HepG2 (cell line): Measurements from ENCODE around the gene BCAN. TPM values are rescaled to one million over a fixed set of nuclear protein-coding genes. Genes with fewer than 3 reads are reported as not detected.
A peak's percentile ranks its signal among the peaks of the same experiment; 100 is the strongest.

ENCODE experiments used
- ATAC-seq: fragments of 200-7000 bp; cut with Tn5 transposase; 3 replicates; pipeline ENCODE4 v1.9.1; 2020; ENCODE audit warnings: mild to moderate bottlenecking, moderate library complexity
- BruUV-seq: library from RNA; stranded (reverse); fragments of 400-500 nt; replicated peaks from 2 replicates; lab custom pipeline; 2021; lab: Mats Ljungman, UMichigan
- CTCF ChIA-PET: fragments of 300-600 bp; formaldehyde crosslinking; extraction: SDS; loops from one replicate; lab custom pipeline; 2021; ENCODE audit warnings: low total read pairs, inconsistent platforms, low intra/inter-chr PET ratio; lab: Yijun Ruan, JAX
- POLR2A ChIA-PET: fragments of 350-600 bp; sonication (Branson Sonifier 250); formaldehyde crosslinking; loops from one replicate; lab custom pipeline; 2020; ENCODE audit warnings: antibody characterized with exemption, inconsistent platforms; lab: Yijun Ruan, JAX
- DNase-seq: peaks from one replicate; pipeline ENCODE4 v3.0.0-alpha.2; 2015; ENCODE audit warnings: low spot score
- FAIRE-seq: peaks from 3 replicates; lab custom pipeline; 2011; peaks lifted over from hg19 to GRCh38; lab: Jason Lieb, UNC
- H2AFZ ChIP-seq: one replicate; pipeline ENCODE4 v1.6.1; 2011; ENCODE audit warnings: low read length, inconsistent platforms
- H3K27ac ChIP-seq: fragments of 300-600 bp; 3 replicates; pipeline ENCODE4 v1.8.0; 2011; ENCODE audit warnings: mixed run types, mild to moderate bottlenecking, mixed read lengths, low read length, inconsistent platforms; ENCODE audit not compliant: insufficient read depth; ENCODE audit errors: extremely low read length
- H3K27me3 ChIP-seq, 2 experiments: fragments of 200-600 bp in 1 of 2; 2 replicates in 1 of 2; 3 replicates in 1 of 2; pipeline versions ENCODE4 v1.6.0 to v1.8.0; 2011; ENCODE audit warnings: low read length in 2 of 2, mild to moderate bottlenecking in 2 of 2, moderate library complexity in 2 of 2, inconsistent platforms in 1 of 2; ENCODE audit not compliant: insufficient read depth in 2 of 2, control insufficient read depth in 1 of 2
- H3K36me3 ChIP-seq, 2 experiments: fragments of 200-600 bp in 1 of 2; replicated peaks in 1 of 2; 2 replicates in 1 of 2; 3 replicates in 1 of 2; pipeline versions ENCODE4 v1.5.1 to v1.8.0; 2011; ENCODE audit warnings: low read length in 2 of 2, inconsistent platforms in 1 of 2; ENCODE audit not compliant: insufficient read depth in 2 of 2, control insufficient read depth in 1 of 2
- H3K4me1 ChIP-seq: 2 replicates; pipeline ENCODE4 v1.5.1; 2012; ENCODE audit warnings: low read length, inconsistent platforms; ENCODE audit not compliant: insufficient read depth
- H3K4me2 ChIP-seq: 2 replicates; pipeline ENCODE4 v1.6.0; 2011; ENCODE audit warnings: low read depth, low read length, inconsistent platforms
- H3K4me3 ChIP-seq, 3 experiments: fragments of 200-600 bp in 1 of 3; sonication (generic), shearing (Covaris generic) in 1 of 3; replicated peaks in 1 of 3; 2 replicates each; pipeline ENCODE4 v1.5.1; 2011 to 2016; ENCODE audit warnings: low read length in 3 of 3, inconsistent platforms in 2 of 3, low read depth in 2 of 3, mild to moderate bottlenecking in 2 of 3, control low read depth in 1 of 3, mixed read lengths in 1 of 3; ENCODE audit not compliant: insufficient read depth in 1 of 3
- H3K79me2 ChIP-seq: one replicate; pipeline ENCODE4 v1.6.1; 2011; ENCODE audit warnings: low read length, inconsistent platforms; ENCODE audit not compliant: insufficient read depth
- H3K9ac ChIP-seq: 2 replicates; pipeline ENCODE4 v1.6.0; 2011; ENCODE audit warnings: mild to moderate bottlenecking, low read depth, low read length, inconsistent platforms; ENCODE audit not compliant: insufficient read depth
- H3K9me3 ChIP-seq: 2 replicates; pipeline ENCODE4 v1.5.1; 2012; ENCODE audit warnings: mild to moderate bottlenecking, low read length
- H4K20me1 ChIP-seq: 2 replicates; pipeline ENCODE4 v1.6.0; 2011; ENCODE audit warnings: inconsistent platforms, mild to moderate bottlenecking, low read length, moderate library complexity; ENCODE audit not compliant: insufficient read depth
- GATAD2A ChIP-seq: IDR thresholded peaks from 2 replicates; pipeline ENCODE4 v1.6.1; 2016
- HMGXB3 ChIP-seq: sonication (generic); formaldehyde crosslinking; IDR thresholded peaks from 2 replicates; pipeline ENCODE4 v1.4.0; 2020; ENCODE audit warnings: missing genetic modification reagents, borderline replicate concordance
- NCOA1 ChIP-seq: sonication (generic); formaldehyde crosslinking; IDR thresholded peaks from 2 replicates; pipeline ENCODE4 v1.9.0; 2021; ENCODE audit warnings: missing genetic modification reagents
- NR2F6 ChIP-seq, 2 experiments: IDR thresholded peaks; 2 replicates each; pipeline ENCODE4 v1.6.1; 2016; ENCODE audit warnings: antibody characterized with exemption in 1 of 2, mild to moderate bottlenecking in 1 of 2
- POLR2A ChIP-seq, 2 experiments: IDR thresholded peaks; 2 replicates each; pipeline ENCODE4 v1.6.1; 2011; ENCODE audit warnings: low read depth in 2 of 2, low read length in 2 of 2, mild to moderate bottlenecking in 1 of 2, moderate library complexity in 1 of 2; ENCODE audit not compliant: insufficient read depth in 1 of 2
- THAP11 ChIP-seq: IDR thresholded peaks from 2 replicates; pipeline ENCODE4 v1.6.1; 2016; ENCODE audit warnings: missing biosample characterization, missing genetic modification reagents
- UBTF ChIP-seq: sonication (generic); formaldehyde crosslinking; IDR thresholded peaks from 2 replicates; pipeline ENCODE4 v1.4.0; 2020; ENCODE audit warnings: mild to moderate bottlenecking, missing genetic modification reagents
- ZNF564 ChIP-seq: sonication (generic); formaldehyde crosslinking; IDR thresholded peaks from 2 replicates; pipeline ENCODE4 v1.8.1; 2023; ENCODE audit warnings: mild to moderate bottlenecking, missing genetic modification reagents
- WGBS: methylation state at CpG from one replicate; pipeline ENCODE4 v1.1.6; 2017; ENCODE audit warnings: low lambda C conversion rate; 5-methylcytosine and 5-hydroxymethylcytosine counted together
- in situ Hi-C: cut with HindIII; loops from 2 replicates; pipeline ENCODE4 v1.10.0; 2017; ENCODE audit warnings: low pct_unique_long_range_greater_than_20kb; ENCODE audit not compliant: extremely low pct_ligation_motif_present
- intact Hi-C: fragments of 100-400 bp; cut with micrococcal nuclease; formaldehyde crosslinking; loops from one replicate; pipeline ENCODE4 v1.10.0; 2022; ENCODE audit not compliant: unreplicated experiment
- polyA plus RNA-seq, 8 experiments: library from polyadenylated mRNA; depleted of rRNA in 3 of 8; stranded (reverse) in 7 of 8; unstranded in 1 of 8; fragments of >200 nt; fragmentation: Illumina TruSeq in 4 of 8; extraction: Trizol in 4 of 8; gene quantifications; 2 replicates each; pipeline versions ENCODE4 v1.2.1 to v1.2.3, GENCODE V29; 2011 to 2016; ENCODE audit warnings: low read depth in 4 of 8, missing spikeins in 1 of 8, mixed read lengths in 1 of 8; ENCODE audit not compliant: insufficient read depth in 1 of 8
- total RNA-seq, 5 experiments: library from RNA; depleted of rRNA; stranded (reverse); fragments of >200 nt; fragmentation: Illumina TruSeq; extraction: Trizol; gene quantifications; 2 replicates each; pipeline ENCODE4 v1.2.3, GENCODE V29; 2016; ENCODE audit warnings: low read depth in 1 of 5

The BCAN gene
- total and polyA plus RNA-seq, 2 of the 13 experiments (the other 11 are each of a cell fraction or from before 2014, with no cell fraction given): not detected

GRCh38 chr1:156643049-156643777 is 1.3 kb downstream of the BCAN start:
- in situ Hi-C loops (no loop called here), intact Hi-C loops (no loop called here)
- Histone ChIP-seq H3K79me2 (no peaks in the 10 kb centered on the region), H3K27ac (no peak overlapping the region), H3K36me3 (peaks cover 0 to 8% of the 10 kb centered on the region in 2 experiments; a peak in 2 of 5 replicates), H3K9me3 (no peaks in the 10 kb centered on the region), H3K9ac (no peak overlapping the region), H2AFZ (no peak overlapping the region), H4K20me1 (peaks cover 35% of the 10 kb centered on the region), H3K27me3 (peaks cover 2 to 6% of the 10 kb centered on the region in 2 experiments; a peak in 3 of 5 replicates), H3K4me2 (no peak overlapping the region), H3K4me3 (no peak overlapping the region), H3K4me1 (peaks cover 17% of the 10 kb centered on the region)
- ATAC-seq (no peak), FAIRE-seq (no peak), DNase-seq (no peak)
- WGBS: 89% methylated on average over 6 of the region's 7 CpGs
- no peak for TF ChIP-seq ZNF564 (CRISPR knock-in tag)
- peak in 1 of 2 experiments; percentile 35; a peak in 1 of 4 replicates for TF ChIP-seq POLR2A (IDR thresholded peaks at IDR 0.05; ENCODE audit: insufficient read depth in 1 of 2, low read depth in 2 of 2, low read length in 2 of 2)
- ChIA-PET CTCF (no interaction called here), POLR2A (no interaction called here)
- BruUV-seq: no TSS peak

GRCh38 chr1:156643778-156644092 is 1.8 kb downstream of the BCAN start:
- no peak overlapping the region for H3K4me2 ChIP-seq
- no peaks in the 10 kb centered on the region for H3K9me3 ChIP-seq
- peaks cover under 1% of the 10 kb centered on the region in 2 experiments; a peak in 1 of 5 replicates for H3K27me3 ChIP-seq
- no peak for DNase-seq
- H3K4me3 ChIP-seq: no peak overlapping the region
- no peak for FAIRE-seq
- H3K79me2 ChIP-seq: no peaks in the 10 kb centered on the region
- H3K9ac ChIP-seq: no peak overlapping the region
- H4K20me1 ChIP-seq: peaks cover 40% of the 10 kb centered on the region
- intact Hi-C loops (no loop called here), in situ Hi-C loops (no loop called here)
- H2AFZ ChIP-seq: no peak overlapping the region
- H3K27ac ChIP-seq: no peak overlapping the region
- WGBS: 94% methylated on average over 6 of the region's 7 CpGs
- CTCF ChIA-PET: no interaction called here
- peaks cover 0 to 8% of the 10 kb centered on the region in 2 experiments; a peak in 2 of 5 replicates for H3K36me3 ChIP-seq
- BruUV-seq: no TSS peak
- no peak for ATAC-seq
- peaks cover 14% of the 10 kb centered on the region for H3K4me1 ChIP-seq
- POLR2A ChIA-PET: no interaction called here
- TF ChIP-seq NR2F6 (IDR thresholded peaks at IDR 0.05) (no peak), NR2F6 (CRISPR knock-in tag; IDR thresholded peaks at IDR 0.05) (no peak), NCOA1 (CRISPR knock-in tag) (no peak), THAP11 (no peak), UBTF (CRISPR knock-in tag) (no peak), GATAD2A (CRISPR knock-in tag) (no peak), HMGXB3 (CRISPR knock-in tag) (no peak)
